Lower leg skin (tissue), 4 donors: ENCODE results near the gene CNNM2. TPM values are rescaled to one million over a fixed set of nuclear protein-coding genes. Genes with fewer than 3 reads are reported as not detected.

Source experiments
- DNase-seq, 2 donors: peaks; one replicate each; pipeline ENCODE4 v3.0.0-alpha.2; 2019; ENCODE audit warnings: low spot score in 2 of 2
- H3K4me3 ChIP-seq: fragments of 200-600 bp; sonication (generic); 2 replicates; pipeline ENCODE4 v1.5.1; 2017; ENCODE audit warnings: mild to moderate bottlenecking, low read depth; ENCODE audit not compliant: poor library complexity, severe bottlenecking
- POLR2A ChIP-seq, 2 donors: fragments of 450-650 bp; IDR thresholded peaks; one replicate each; pipeline ENCODE4 v1.6.1; 2016 to 2017; ENCODE audit warnings: antibody characterized with exemption in 2 of 2, mild to moderate bottlenecking in 1 of 2, moderate library complexity in 1 of 2
- WGBS, 2 donors: methylation state at CpG; one replicate each; pipeline ENCODE4 v1.1.5; 2018; 5-methylcytosine and 5-hydroxymethylcytosine counted together
- intact Hi-C: fragments of 100-400 bp; cut with DNase I; formaldehyde crosslinking; loops from one replicate; pipeline ENCODE4 v1.15.0; 2023; ENCODE audit warnings: low total_unique reads
- total RNA-seq, 4 donors: library from RNA; depleted of rRNA; stranded (reverse); fragments of >200 nt; gene quantifications; one replicate each; pipeline ENCODE4 v1.1.0, GENCODE V29; 2016
- TF ChIP-seq, protein P1 (sequence below), 3 donors: fragments of 450-650 bp; IDR thresholded peaks; one replicate each; pipeline ENCODE4 v1.5.1; 2016; ENCODE audit warnings: antibody characterized with exemption in 3 of 3, mild to moderate bottlenecking in 3 of 3, moderate library complexity in 2 of 3

Gene CNNM2
- total RNA-seq, 4 donors from 2014 or later = 9.6 to 21.9 (median 14.5) TPM

DNA sequence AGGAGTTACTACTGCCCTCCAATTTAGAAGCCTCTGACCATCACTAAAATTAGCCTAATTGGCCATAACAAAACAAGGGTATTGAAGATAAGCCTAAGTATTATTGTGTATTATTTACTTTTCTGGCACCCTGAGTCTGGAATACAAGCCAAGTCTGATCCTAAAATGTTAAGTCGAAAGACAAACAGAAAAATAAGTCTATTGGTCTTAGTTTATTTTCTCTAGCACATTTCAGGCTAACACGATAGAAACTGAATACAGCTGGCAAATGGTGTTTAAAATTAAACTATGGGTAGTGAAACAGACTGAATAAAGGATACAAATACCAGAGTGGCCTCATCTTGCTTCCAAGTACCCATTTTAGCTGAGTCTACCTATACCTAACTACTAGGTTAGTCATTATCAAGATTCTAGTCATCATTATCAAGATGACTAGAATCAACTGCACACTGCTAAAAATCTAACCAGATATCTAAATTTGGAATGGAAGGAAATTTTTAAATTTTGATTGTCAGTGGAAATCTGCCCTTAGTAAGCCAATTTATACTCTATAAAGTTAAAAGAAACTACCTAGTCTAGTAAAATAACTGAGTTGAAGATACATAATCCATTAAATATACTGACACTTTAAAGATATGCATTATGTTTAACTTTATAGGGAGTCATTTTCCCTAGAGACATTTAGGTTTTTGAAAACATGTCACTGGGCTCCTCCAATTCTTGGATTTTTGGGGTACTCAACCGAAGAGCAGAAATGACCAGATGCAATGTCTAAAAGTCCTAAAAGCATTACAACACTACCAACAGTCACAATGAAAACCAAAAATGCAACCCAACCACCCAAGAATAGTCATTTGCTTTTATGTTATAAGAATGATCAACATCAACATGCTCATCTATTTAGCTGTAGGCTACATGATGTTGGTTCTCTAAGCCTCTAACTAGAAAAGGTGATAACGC is 194.1 kb downstream of the CNNM2 start:
- H3K4me3 ChIP-seq = no peak overlapping the region
- TF ChIP-seq POLR2A (IDR thresholded peaks at IDR 0.05) = no peak
- TF ChIP-seq, protein P1, sequence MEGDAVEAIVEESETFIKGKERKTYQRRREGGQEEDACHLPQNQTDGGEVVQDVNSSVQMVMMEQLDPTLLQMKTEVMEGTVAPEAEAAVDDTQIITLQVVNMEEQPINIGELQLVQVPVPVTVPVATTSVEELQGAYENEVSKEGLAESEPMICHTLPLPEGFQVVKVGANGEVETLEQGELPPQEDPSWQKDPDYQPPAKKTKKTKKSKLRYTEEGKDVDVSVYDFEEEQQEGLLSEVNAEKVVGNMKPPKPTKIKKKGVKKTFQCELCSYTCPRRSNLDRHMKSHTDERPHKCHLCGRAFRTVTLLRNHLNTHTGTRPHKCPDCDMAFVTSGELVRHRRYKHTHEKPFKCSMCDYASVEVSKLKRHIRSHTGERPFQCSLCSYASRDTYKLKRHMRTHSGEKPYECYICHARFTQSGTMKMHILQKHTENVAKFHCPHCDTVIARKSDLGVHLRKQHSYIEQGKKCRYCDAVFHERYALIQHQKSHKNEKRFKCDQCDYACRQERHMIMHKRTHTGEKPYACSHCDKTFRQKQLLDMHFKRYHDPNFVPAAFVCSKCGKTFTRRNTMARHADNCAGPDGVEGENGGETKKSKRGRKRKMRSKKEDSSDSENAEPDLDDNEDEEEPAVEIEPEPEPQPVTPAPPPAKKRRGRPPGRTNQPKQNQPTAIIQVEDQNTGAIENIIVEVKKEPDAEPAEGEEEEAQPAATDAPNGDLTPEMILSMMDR (IDR thresholded peaks at IDR 0.05) = no peak
- WGBS, 2 donors = 79 to 85% methylated on average over 4 of the region's 4 CpGs
- intact Hi-C loops = no loop called here
- no peak for DNase-seq

DNA sequence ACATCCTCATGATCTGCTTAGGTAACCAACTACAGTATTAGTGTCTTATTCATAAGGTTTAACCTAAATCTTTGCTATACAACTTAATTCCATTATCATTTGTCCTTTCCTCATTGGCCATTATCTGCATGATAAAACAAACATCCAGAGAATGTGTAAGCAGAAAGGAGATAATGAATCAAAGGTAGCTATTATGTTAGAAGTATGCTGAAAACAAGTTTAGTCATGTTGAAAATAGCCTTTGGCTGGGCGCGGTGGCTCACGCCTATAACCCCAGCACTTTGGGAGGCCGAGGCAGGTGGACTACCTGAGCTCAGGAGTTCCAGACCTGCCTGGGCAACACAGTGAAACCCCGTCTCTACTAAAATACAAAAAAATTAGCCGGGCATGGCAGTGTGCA is 196.8 kb downstream of the CNNM2 start:
- DNase-seq = no peak
- TF ChIP-seq, protein P1 (IDR thresholded peaks at IDR 0.05) = no peak
- no peak for TF ChIP-seq POLR2A (IDR thresholded peaks at IDR 0.05)
- intact Hi-C loops = no loop called here
- H3K4me3 ChIP-seq = no peak overlapping the region
- 91 to 95% methylated on average over 6 of the region's 6 CpGs for WGBS, 2 donors

DNA sequence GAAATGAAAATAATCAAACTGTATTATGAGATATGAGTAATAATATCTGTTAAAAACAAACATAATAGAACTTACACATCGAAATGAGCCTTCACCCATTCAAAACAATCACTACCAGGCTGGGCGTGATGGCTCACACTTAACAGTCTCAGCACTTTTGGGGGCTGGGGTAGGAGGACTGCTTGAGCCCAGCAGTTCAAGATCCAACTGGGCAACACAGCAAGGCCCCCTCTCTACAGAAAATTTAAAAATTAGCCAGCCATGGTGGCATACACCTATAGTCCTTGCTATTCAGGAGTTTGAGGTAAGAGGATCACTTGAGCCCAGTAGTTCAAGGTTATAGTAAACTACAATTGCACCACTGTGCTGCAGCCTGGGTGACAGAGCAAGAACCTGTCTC is 199.2 kb downstream of the CNNM2 start:
- WGBS, 2 donors = 95 to 98% methylated on average over 2 of the region's 2 CpGs
- no peak for TF ChIP-seq POLR2A (IDR thresholded peaks at IDR 0.05)
- TF ChIP-seq, protein P1 (IDR thresholded peaks at IDR 0.05) = no peak
- no peak for DNase-seq
- H3K4me3 ChIP-seq = no peak overlapping the region
- intact Hi-C loops = no loop called here

DNA sequence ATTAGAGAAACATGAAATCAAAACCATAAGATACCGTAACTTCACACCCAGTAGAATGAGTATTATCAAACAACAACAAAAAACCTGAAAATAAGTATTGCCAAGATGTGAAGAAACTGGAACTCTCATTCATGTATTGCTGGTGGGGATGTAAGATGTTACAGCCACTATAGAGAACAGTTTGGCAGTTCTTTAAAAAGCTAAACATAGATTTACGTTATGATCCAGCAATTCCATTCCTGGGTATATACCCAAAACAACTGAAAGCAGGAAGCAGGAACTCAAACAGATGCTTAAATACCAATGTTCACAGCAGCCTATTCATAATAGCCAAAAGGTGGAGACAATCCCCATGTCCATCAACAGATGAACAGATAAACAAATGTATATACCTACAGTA is 202.5 kb downstream of the CNNM2 start:
- 74 to 79% methylated on average over 2 of the region's 2 CpGs for WGBS, 2 donors
- intact Hi-C loops = no loop called here

DNA sequence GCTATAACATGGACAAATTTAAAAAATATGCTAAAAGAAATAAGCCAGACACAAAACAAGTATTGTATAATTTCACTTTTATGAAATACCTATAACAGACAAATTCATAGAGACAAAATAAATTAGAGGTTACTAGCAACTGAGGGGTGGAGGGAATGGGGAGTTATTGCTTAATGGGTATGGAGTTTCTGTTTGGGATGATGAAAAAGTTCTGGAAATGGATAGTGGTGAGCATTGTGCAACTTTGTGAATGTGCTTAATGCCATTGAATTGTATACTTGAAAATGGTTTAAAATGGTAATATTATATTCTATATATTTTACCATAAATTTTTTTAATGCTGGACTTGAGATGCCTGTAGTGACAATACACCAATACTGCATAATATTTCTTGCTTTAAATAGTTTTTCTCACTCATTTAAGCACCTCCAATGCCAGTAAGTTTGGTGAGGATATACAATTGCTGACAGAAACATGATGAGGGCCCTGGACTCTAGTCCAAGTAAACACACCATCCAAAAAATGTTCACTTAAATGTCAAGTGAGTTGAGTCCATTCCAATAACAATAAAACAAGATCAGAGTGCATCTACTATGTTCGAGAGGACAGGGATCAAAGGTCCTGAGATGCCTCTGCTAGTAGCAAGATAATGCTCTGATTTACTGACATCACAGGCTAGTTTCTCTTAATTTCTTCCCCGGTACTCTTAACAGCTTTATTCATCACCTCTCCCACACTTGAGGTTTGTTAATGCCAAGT is 203.1 kb downstream of the CNNM2 start:
- WGBS, 2 donors = 49 to 62% methylated on average over 2 of the region's 2 CpGs
- no peak for DNase-seq
- intact Hi-C loops = no loop called here
- H3K4me3 ChIP-seq = no peak overlapping the region
- TF ChIP-seq, protein P1 (IDR thresholded peaks at IDR 0.05) = no peak
- no peak for TF ChIP-seq POLR2A (IDR thresholded peaks at IDR 0.05)

More for the DNA sequence above, 202.5 kb downstream of the CNNM2 start:
- no peak for DNase-seq
- TF ChIP-seq POLR2A (IDR thresholded peaks at IDR 0.05) = no peak
- TF ChIP-seq, protein P1 (IDR thresholded peaks at IDR 0.05) = no peak
- no peak overlapping the region for H3K4me3 ChIP-seq
